CD8-positive, alpha-beta memory T cell (primary cell): ENCODE data around the gene WDR62. TPM values are rescaled to one million over a fixed set of nuclear protein-coding genes. Genes with fewer than 3 reads are reported as not detected.
A peak's percentile ranks its signal among the peaks of the same experiment; 100 is the strongest.

Experiments used
- CTCF ChIA-PET: fragments of 350-600 bp; sonication (Branson Sonifier 250); formaldehyde crosslinking; loops from one replicate; lab custom pipeline; 2021; ENCODE audit warnings: antibody characterized with exemption; lab: Charles Lee
- POLR2A ChIA-PET: fragments of 350-600 bp; sonication (Branson Sonifier 250); formaldehyde crosslinking; loops from one replicate; lab custom pipeline; 2021; ENCODE audit warnings: antibody characterized with exemption; lab: Charles Lee
- DNase-seq, 5 donors: peaks; one replicate each; pipeline versions ENCODE4 v3.0.0 to v3.0.0-alpha.2; 2020 to 2022; ENCODE audit warnings: mixed read lengths in 1 of 5
- H3K27ac ChIP-seq: one replicate; pipeline ENCODE4 v1.7.0; 2013; ENCODE audit warnings: low read depth, mild to moderate bottlenecking, low read length, moderate library complexity
- H3K27me3 ChIP-seq: 2 replicates; pipeline ENCODE4 v1.7.0; 2013; ENCODE audit warnings: low read length, mild to moderate bottlenecking; ENCODE audit not compliant: insufficient read depth, poor library complexity, severe bottlenecking
- H3K36me3 ChIP-seq: 2 replicates; pipeline ENCODE4 v1.7.0; 2013; ENCODE audit warnings: mild to moderate bottlenecking, low read length, moderate library complexity; ENCODE audit not compliant: insufficient read depth
- H3K4me1 ChIP-seq: 2 replicates; pipeline ENCODE4 v1.7.0; 2013; ENCODE audit warnings: mild to moderate bottlenecking, low read length, moderate library complexity; ENCODE audit not compliant: insufficient read depth
- H3K4me3 ChIP-seq: 2 replicates; pipeline ENCODE4 v1.7.0; 2013; ENCODE audit warnings: mild to moderate bottlenecking, low read length
- H3K9me3 ChIP-seq: 2 replicates; pipeline ENCODE4 v1.7.0; 2013; ENCODE audit warnings: mild to moderate bottlenecking, low read length
- H3K27ac Mint-ChIP-seq, 8 donors: one replicate each; pipeline ENCODE4 v1.8.0; 2020 to 2021; ENCODE audit warnings: mixed read lengths in 8 of 8, mild to moderate bottlenecking in 6 of 8, inconsistent platforms in 3 of 8, moderate library complexity in 3 of 8
- H3K27me3 Mint-ChIP-seq, 2 donors: one replicate each; pipeline ENCODE4 v1.8.0; 2020 to 2021; ENCODE audit warnings: mixed read lengths in 2 of 2, mild to moderate bottlenecking in 1 of 2, moderate library complexity in 1 of 2
- H3K36me3 Mint-ChIP-seq, 3 donors: one replicate each; pipeline ENCODE4 v1.8.0; 2020 to 2021; ENCODE audit warnings: mixed read lengths in 3 of 3, inconsistent platforms in 1 of 3, mild to moderate bottlenecking in 1 of 3
- H3K4me1 Mint-ChIP-seq, 3 donors: one replicate each; pipeline ENCODE4 v1.8.0; 2020 to 2021; ENCODE audit warnings: mixed read lengths in 3 of 3, inconsistent platforms in 1 of 3, mild to moderate bottlenecking in 1 of 3
- H3K4me3 Mint-ChIP-seq, 7 donors: one replicate each; pipeline ENCODE4 v1.8.0; 2020 to 2021; ENCODE audit warnings: mixed read lengths in 7 of 7, mild to moderate bottlenecking in 6 of 7, moderate library complexity in 4 of 7, inconsistent platforms in 2 of 7
- H3K9me3 Mint-ChIP-seq, 5 donors: one replicate each; pipeline ENCODE4 v1.8.0; 2020 to 2022; ENCODE audit warnings: mixed read lengths in 5 of 5, mild to moderate bottlenecking in 3 of 5, moderate library complexity in 2 of 5, inconsistent platforms in 1 of 5
- polyA plus RNA-seq: library from polyadenylated mRNA; unstranded; fragments of 300-500 nt; fragmentation: Illumina TruSeq; gene quantifications from one replicate; pipeline ENCODE4 v1.2.3, GENCODE V29; 2021
- total RNA-seq, 2 experiments: library from RNA; stranded (reverse); gene quantifications; one replicate each; pipeline ENCODE4 v1.2.3, GENCODE V29; 2021

The WDR62 gene
- total and polyA plus RNA-seq, 3 experiments from 2014 or later: 0.37 to 15.8 (median 15.7) TPM

GRCh38 chr19:36043952-36044351 is 10.7 kb upstream of the WDR62 start:
- H3K9me3 Mint-ChIP-seq: no peaks in the 10 kb centered on the region
- Histone ChIP-seq H3K4me1 (no peaks in the 10 kb centered on the region), H3K4me3 (no peak overlapping the region), H3K9me3 (no peaks in the 10 kb centered on the region), H3K36me3 (no peaks in the 10 kb centered on the region), H3K27ac (no peak overlapping the region), H3K27me3 (no peaks in the 10 kb centered on the region)
- H3K36me3 Mint-ChIP-seq: peaks cover 0 to 26% (median 10%) of the 10 kb centered on the region in 3 donors
- POLR2A ChIA-PET: no interaction called here
- no peak overlapping the region for H3K4me3 Mint-ChIP-seq
- peaks cover 0 to 5% (median 4%) of the 10 kb centered on the region in 3 donors for H3K4me1 Mint-ChIP-seq
- CTCF ChIA-PET: no interaction called here
- peaks cover 0 to 4% of the 10 kb centered on the region in 2 donors for H3K27me3 Mint-ChIP-seq
- DNase-seq: no peak
- H3K27ac Mint-ChIP-seq: no peak overlapping the region

GRCh38 chr19:36046443-36047050 is 8.2 kb upstream of the WDR62 start:
- peaks cover 0 to 4% (median 2%) of the 10 kb centered on the region in 3 donors for H3K4me1 Mint-ChIP-seq
- no peak overlapping the region for H3K4me3 Mint-ChIP-seq
- no peaks in the 10 kb centered on the region for H3K27me3 ChIP-seq
- no peak overlapping the region for H3K27ac ChIP-seq
- no peak for DNase-seq
- no peaks in the 10 kb centered on the region for H3K9me3 ChIP-seq
- peaks cover 0 to 2% of the 10 kb centered on the region in 2 donors for H3K27me3 Mint-ChIP-seq
- ChIA-PET CTCF (interaction anchor here (1.3 kb wide), 1 partner anchor 10 kb away, joined by 3 read pairs; no protein-coding TSS in a partner anchor), POLR2A (no interaction called here)
- H3K4me3 ChIP-seq: no peak overlapping the region
- H3K4me1 ChIP-seq: no peaks in the 10 kb centered on the region
- peak overlapping the region in 1 of 8 donors; percentile 65 for H3K27ac Mint-ChIP-seq
- H3K36me3 ChIP-seq: no peaks in the 10 kb centered on the region
- no peaks in the 10 kb centered on the region for H3K9me3 Mint-ChIP-seq
- peaks cover 0 to 17% (median 0%) of the 10 kb centered on the region in 3 donors for H3K36me3 Mint-ChIP-seq

- peaks cover 0 to 2% of the 10 kb centered on the region in 2 donors for H3K27me3 Mint-ChIP-seq
- Histone ChIP-seq H3K27ac (no peak overlapping the region), H3K36me3 (no peaks in the 10 kb centered on the region), H3K27me3 (no peaks in the 10 kb centered on the region), H3K9me3 (no peaks in the 10 kb centered on the region), H3K4me3 (no peak overlapping the region), H3K4me1 (no peaks in the 10 kb centered on the region)
- ChIA-PET CTCF (interaction anchor here (1.0 to 1.3 kb wide), 2 partner anchors 9 to 11 kb away, joined by 3 read pairs; no protein-coding TSS in a partner anchor), POLR2A (no interaction called here)
- H3K4me3 Mint-ChIP-seq: no peak overlapping the region
- no peaks in the 10 kb centered on the region for H3K9me3 Mint-ChIP-seq
- H3K27ac Mint-ChIP-seq: no peak overlapping the region
- H3K4me1 Mint-ChIP-seq: peaks cover 4 to 8% (median 7%) of the 10 kb centered on the region in 3 donors
- DNase-seq: no peak
- H3K36me3 Mint-ChIP-seq: peaks cover 0 to 17% (median 0%) of the 10 kb centered on the region in 3 donors
Measured at GRCh38 chr19:36047835-36048234, 6.9 kb upstream of the WDR62 start.

GRCh38 chr19:36049080-36049698 is 5.5 kb upstream of the WDR62 start:
- Histone ChIP-seq H3K4me3 (no peak overlapping the region), H3K27ac (no peak overlapping the region), H3K36me3 (no peaks in the 10 kb centered on the region), H3K4me1 (peaks cover 6% of the 10 kb centered on the region), H3K9me3 (no peaks in the 10 kb centered on the region), H3K27me3 (no peaks in the 10 kb centered on the region)
- no peaks in the 10 kb centered on the region for H3K9me3 Mint-ChIP-seq
- H3K4me3 Mint-ChIP-seq: no peak overlapping the region
- CTCF ChIA-PET: no interaction called here
- no peak for DNase-seq
- peaks cover 0 to 18% (median 0%) of the 10 kb centered on the region in 3 donors for H3K36me3 Mint-ChIP-seq
- H3K27me3 Mint-ChIP-seq: peaks cover 0 to 2% of the 10 kb centered on the region in 2 donors
- H3K27ac Mint-ChIP-seq: peak overlapping the region in 2 of 8 donors; percentile 14 to 60
- POLR2A ChIA-PET: no interaction called here
- peaks cover 7 to 15% (median 14%) of the 10 kb centered on the region in 3 donors for H3K4me1 Mint-ChIP-seq

- Histone ChIP-seq H3K27ac (no peak overlapping the region), H3K4me3 (no peak overlapping the region), H3K4me1 (peaks cover 12% of the 10 kb centered on the region), H3K36me3 (no peaks in the 10 kb centered on the region), H3K27me3 (no peaks in the 10 kb centered on the region), H3K9me3 (no peaks in the 10 kb centered on the region)
- Mint-ChIP-seq H3K4me3 (peak overlapping the region in 2 of 7 donors; percentile 49 to 55), H3K27me3 (no peaks in the 10 kb centered on the region), H3K9me3 (no peaks in the 10 kb centered on the region), H3K27ac (peak overlapping the region in 3 of 8 donors; percentile 58 to 71 (median 66)), H3K4me1 (peaks cover 13 to 25% (median 24%) of the 10 kb centered on the region in 3 donors), H3K36me3 (peaks cover 0 to 12% (median 0%) of the 10 kb centered on the region in 3 donors)
- ChIA-PET CTCF (no interaction called here), POLR2A (no interaction called here)
- no peak for DNase-seq
Measured at GRCh38 chr19:36051236-36051635, 3.5 kb upstream of the WDR62 start.

- H3K4me1 Mint-ChIP-seq: peaks cover 13 to 28% (median 26%) of the 10 kb centered on the region in 3 donors
- POLR2A ChIA-PET: no interaction called here
- CTCF ChIA-PET: no interaction called here
Measured at GRCh38 chr19:36051637-36052036, 3.1 kb upstream of the WDR62 start.

GRCh38 chr19:36054119-36054732 is 471 bp upstream of the WDR62 start, which contains the start of gene THAP8:
TSS of gene THAP8 (minus strand) at chr19:36054285. CDS start at chr19:36054217, 68 bp downstream.
- H3K4me1 ChIP-seq: peaks cover 12% of the 10 kb centered on the region
- no peaks in the 10 kb centered on the region for H3K36me3 ChIP-seq
- Mint-ChIP-seq H3K9me3 (no peaks in the 10 kb centered on the region), H3K36me3 (peaks cover 0 to 8% (median 0%) of the 10 kb centered on the region in 3 donors), H3K4me3 (peak within 1 kb of the TSS; percentile 94 to 100 (median 99)), H3K27ac (peak within 1 kb of the TSS; percentile 96 to 100 (median 99)), H3K27me3 (no peaks in the 10 kb centered on the region), H3K4me1 (peaks cover 13 to 28% (median 26%) of the 10 kb centered on the region in 3 donors)
- H3K27ac ChIP-seq: peak within 1 kb of the TSS; percentile 92
- ChIA-PET POLR2A (interaction anchor here (0.6 to 2.2 kb wide), 5 partner anchors 33 to 160 kb away, joined by 3 to 10 read pairs (median 5); partner anchors contain the start of genes ALKBH6, POLR2I, SDHAF1 and TBCB), CTCF (interaction anchor here (0.6 to 1.7 kb wide), 6 partner anchors 40 to 127 kb away, joined by 3 to 7 read pairs (median 4); partner anchors contain the start of genes ALKBH6 and SDHAF1)
- peak; percentile 100 for DNase-seq
- H3K27me3 ChIP-seq: no peaks in the 10 kb centered on the region
- H3K9me3 ChIP-seq: no peaks in the 10 kb centered on the region
- peak within 1 kb of the TSS; percentile 99 for H3K4me3 ChIP-seq

More at GRCh38 chr19:36051637-36052036, 3.1 kb upstream of the WDR62 start:
- no peaks in the 10 kb centered on the region for H3K9me3 Mint-ChIP-seq
- Histone ChIP-seq H3K4me3 (no peak overlapping the region), H3K27me3 (no peaks in the 10 kb centered on the region), H3K9me3 (no peaks in the 10 kb centered on the region), H3K36me3 (no peaks in the 10 kb centered on the region), H3K27ac (no peak overlapping the region), H3K4me1 (peaks cover 12% of the 10 kb centered on the region)
- no peak for DNase-seq
- no peaks in the 10 kb centered on the region for H3K27me3 Mint-ChIP-seq
- peak overlapping the region in 3 of 8 donors; percentile 29 to 58 (median 54) for H3K27ac Mint-ChIP-seq
- peaks cover 0 to 10% (median 0%) of the 10 kb centered on the region in 3 donors for H3K36me3 Mint-ChIP-seq
- H3K4me3 Mint-ChIP-seq: peak overlapping the region in 4 of 7 donors; percentile 12 to 55 (median 40)
